Ishikawa (cell line): Measurements from ENCODE around the gene MED15.

ENCODE experiments used
- CEBPB ChIP-seq: IDR thresholded peaks from 2 replicates; pipeline ENCODE4 v1.6.1; 2012
- CREB1 ChIP-seq: IDR thresholded peaks from 2 replicates; pipeline ENCODE4 v1.6.1; 2012; ENCODE audit warnings: low read depth
- EGR1 ChIP-seq: IDR thresholded peaks from 2 replicates; pipeline ENCODE4 v1.6.1; 2012
- EP300 ChIP-seq: IDR thresholded peaks from 2 replicates; pipeline ENCODE4 v1.6.1; 2012; ENCODE audit warnings: borderline replicate concordance
- FOXM1 ChIP-seq: IDR thresholded peaks from 2 replicates; pipeline ENCODE4 v1.6.1; 2012; ENCODE audit warnings: low read depth, borderline replicate concordance
- MAX ChIP-seq: IDR thresholded peaks from 2 replicates; pipeline ENCODE4 v1.6.1; 2012
- NFIC ChIP-seq: IDR thresholded peaks from 2 replicates; pipeline ENCODE4 v1.6.1; 2012
- RAD21 ChIP-seq: IDR thresholded peaks from 2 replicates; pipeline ENCODE4 v1.6.1; 2012; ENCODE audit warnings: low read depth
- TAF1 ChIP-seq: IDR thresholded peaks from 2 replicates; pipeline ENCODE4 v1.6.1; 2012; ENCODE audit warnings: low read depth, mild to moderate bottlenecking
- TCF12 ChIP-seq: IDR thresholded peaks from 2 replicates; pipeline ENCODE4 v1.6.1; 2012; ENCODE audit warnings: low read depth
- TEAD4 ChIP-seq: IDR thresholded peaks from 2 replicates; pipeline ENCODE4 v1.6.1; 2012
- YY1 ChIP-seq: IDR thresholded peaks from 2 replicates; pipeline ENCODE4 v1.6.1; 2012; ENCODE audit warnings: low read depth
- ZBTB7A ChIP-seq: IDR thresholded peaks from 2 replicates; pipeline ENCODE4 v1.6.1; 2012; ENCODE audit warnings: low read depth
- TF ChIP-seq, protein P1 (sequence below): IDR thresholded peaks from 2 replicates; pipeline ENCODE4 v1.6.1; 2012; ENCODE audit warnings: low read depth, mild to moderate bottlenecking

DNA sequence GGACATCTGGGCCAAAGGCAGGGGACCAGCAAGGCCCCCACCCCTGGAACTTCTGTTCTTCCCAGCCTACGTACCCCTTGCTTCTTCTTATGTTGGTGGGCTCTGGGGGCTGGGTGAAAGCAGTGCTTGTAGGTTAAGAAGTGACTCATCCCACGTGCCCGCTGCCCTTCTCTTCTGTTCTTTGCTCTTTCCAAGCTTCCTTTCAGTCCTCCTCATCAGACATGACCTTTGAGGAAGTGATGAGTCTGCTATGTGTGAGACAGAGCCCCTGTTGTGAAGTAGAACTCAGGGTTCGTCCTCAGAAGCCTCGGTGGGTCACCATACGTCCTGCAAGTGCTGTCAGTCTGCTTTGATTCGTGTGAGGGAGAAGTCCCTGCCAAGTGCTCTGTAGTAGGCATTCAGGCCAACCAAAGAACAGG is 12.7 kb downstream of the MED15 start:
- no peak for TF ChIP-seq TAF1
- no peak for TF ChIP-seq RAD21
- no peak for TF ChIP-seq TCF12
- TF ChIP-seq CEBPB = no peak
- TF ChIP-seq EP300 = no peak
- TF ChIP-seq MAX = no peak
- TF ChIP-seq TEAD4 = no peak
- no peak for TF ChIP-seq CREB1
- TF ChIP-seq, protein P1, sequence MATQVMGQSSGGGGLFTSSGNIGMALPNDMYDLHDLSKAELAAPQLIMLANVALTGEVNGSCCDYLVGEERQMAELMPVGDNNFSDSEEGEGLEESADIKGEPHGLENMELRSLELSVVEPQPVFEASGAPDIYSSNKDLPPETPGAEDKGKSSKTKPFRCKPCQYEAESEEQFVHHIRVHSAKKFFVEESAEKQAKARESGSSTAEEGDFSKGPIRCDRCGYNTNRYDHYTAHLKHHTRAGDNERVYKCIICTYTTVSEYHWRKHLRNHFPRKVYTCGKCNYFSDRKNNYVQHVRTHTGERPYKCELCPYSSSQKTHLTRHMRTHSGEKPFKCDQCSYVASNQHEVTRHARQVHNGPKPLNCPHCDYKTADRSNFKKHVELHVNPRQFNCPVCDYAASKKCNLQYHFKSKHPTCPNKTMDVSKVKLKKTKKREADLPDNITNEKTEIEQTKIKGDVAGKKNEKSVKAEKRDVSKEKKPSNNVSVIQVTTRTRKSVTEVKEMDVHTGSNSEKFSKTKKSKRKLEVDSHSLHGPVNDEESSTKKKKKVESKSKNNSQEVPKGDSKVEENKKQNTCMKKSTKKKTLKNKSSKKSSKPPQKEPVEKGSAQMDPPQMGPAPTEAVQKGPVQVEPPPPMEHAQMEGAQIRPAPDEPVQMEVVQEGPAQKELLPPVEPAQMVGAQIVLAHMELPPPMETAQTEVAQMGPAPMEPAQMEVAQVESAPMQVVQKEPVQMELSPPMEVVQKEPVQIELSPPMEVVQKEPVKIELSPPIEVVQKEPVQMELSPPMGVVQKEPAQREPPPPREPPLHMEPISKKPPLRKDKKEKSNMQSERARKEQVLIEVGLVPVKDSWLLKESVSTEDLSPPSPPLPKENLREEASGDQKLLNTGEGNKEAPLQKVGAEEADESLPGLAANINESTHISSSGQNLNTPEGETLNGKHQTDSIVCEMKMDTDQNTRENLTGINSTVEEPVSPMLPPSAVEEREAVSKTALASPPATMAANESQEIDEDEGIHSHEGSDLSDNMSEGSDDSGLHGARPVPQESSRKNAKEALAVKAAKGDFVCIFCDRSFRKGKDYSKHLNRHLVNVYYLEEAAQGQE = no peak
- TF ChIP-seq EGR1 = no peak
- TF ChIP-seq FOXM1 = no peak
- TF ChIP-seq YY1 = no peak
- TF ChIP-seq NFIC = no peak
- no peak for TF ChIP-seq ZBTB7A
